Endothelial cell of umbilical vein (primary cell): ENCODE data around the gene SH3GLB2.

Source experiments
- FOS ChIP-seq: IDR thresholded peaks from 2 replicates; pipeline ENCODE4 v1.6.1; 2011; ENCODE audit warnings: mild to moderate bottlenecking, low read length, moderate library complexity, borderline replicate concordance; ENCODE audit not compliant: insufficient read depth
- GATA2 ChIP-seq: IDR thresholded peaks from 2 replicates; pipeline ENCODE4 v1.7.0; 2011; ENCODE audit warnings: low read depth, mild to moderate bottlenecking, moderate library complexity, mixed read lengths, low read length; ENCODE audit not compliant: insufficient read length, insufficient read depth
- JUN ChIP-seq: IDR thresholded peaks from 2 replicates; pipeline ENCODE4 v1.6.1; 2011; ENCODE audit warnings: borderline replicate concordance, low read depth; ENCODE audit not compliant: insufficient read length, insufficient read depth
- POLR2A ChIP-seq: IDR thresholded peaks from 2 replicates; pipeline ENCODE4 v1.6.1; 2012; ENCODE audit warnings: low read depth, mild to moderate bottlenecking, control low read depth, low read length
- POLR2AphosphoS5 ChIP-seq: IDR thresholded peaks from 2 replicates; pipeline ENCODE4 v1.6.1; 2012; ENCODE audit warnings: low read depth, mild to moderate bottlenecking, control low read depth, low read length, moderate library complexity; ENCODE audit not compliant: insufficient read depth
- TF ChIP-seq, protein P1 (sequence below), 2 donors: IDR thresholded peaks; 1 replicate in 1 of 2; 2 replicates in 1 of 2; pipeline ENCODE4 v1.5.1; 2011; ENCODE audit warnings: low read length in 2 of 2, mild to moderate bottlenecking in 2 of 2, moderate library complexity in 2 of 2, control low read depth in 1 of 2, inconsistent platforms in 1 of 2, low read depth in 1 of 2; ENCODE audit not compliant: insufficient read depth in 1 of 2; ENCODE audit errors: extremely low read depth in 1 of 2

DNA sequence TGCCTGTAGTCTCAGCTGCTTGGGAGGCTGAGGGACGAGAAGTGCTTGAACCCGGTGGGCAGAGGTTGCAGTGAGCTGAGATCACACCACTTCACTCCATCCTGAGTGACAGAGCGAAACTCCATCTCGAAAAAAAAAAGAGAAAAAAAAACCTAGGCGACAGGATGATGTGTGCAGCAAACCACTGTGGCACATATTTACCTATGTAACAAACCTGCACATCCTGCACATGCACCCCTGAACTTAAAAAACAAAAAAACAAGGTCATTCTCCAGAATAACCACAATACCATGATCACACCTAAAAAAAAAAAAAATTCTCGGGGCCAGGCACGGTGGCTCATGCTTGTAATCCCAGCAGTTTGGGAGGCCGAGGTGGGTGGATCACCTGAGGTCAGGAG lies 45.3 kb upstream of the SH3GLB2 start:
- TF ChIP-seq, protein P1, sequence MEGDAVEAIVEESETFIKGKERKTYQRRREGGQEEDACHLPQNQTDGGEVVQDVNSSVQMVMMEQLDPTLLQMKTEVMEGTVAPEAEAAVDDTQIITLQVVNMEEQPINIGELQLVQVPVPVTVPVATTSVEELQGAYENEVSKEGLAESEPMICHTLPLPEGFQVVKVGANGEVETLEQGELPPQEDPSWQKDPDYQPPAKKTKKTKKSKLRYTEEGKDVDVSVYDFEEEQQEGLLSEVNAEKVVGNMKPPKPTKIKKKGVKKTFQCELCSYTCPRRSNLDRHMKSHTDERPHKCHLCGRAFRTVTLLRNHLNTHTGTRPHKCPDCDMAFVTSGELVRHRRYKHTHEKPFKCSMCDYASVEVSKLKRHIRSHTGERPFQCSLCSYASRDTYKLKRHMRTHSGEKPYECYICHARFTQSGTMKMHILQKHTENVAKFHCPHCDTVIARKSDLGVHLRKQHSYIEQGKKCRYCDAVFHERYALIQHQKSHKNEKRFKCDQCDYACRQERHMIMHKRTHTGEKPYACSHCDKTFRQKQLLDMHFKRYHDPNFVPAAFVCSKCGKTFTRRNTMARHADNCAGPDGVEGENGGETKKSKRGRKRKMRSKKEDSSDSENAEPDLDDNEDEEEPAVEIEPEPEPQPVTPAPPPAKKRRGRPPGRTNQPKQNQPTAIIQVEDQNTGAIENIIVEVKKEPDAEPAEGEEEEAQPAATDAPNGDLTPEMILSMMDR (IDR thresholded peaks at IDR 0.05; ENCODE audit: extremely low read depth in 1 of 2, insufficient read depth in 1 of 2, low read depth in 1 of 2, low read length in 2 of 2), result no peak
- TF ChIP-seq FOS (no peak), JUN (no peak), GATA2 (no peak), POLR2AphosphoS5 (no peak), POLR2A (no peak)
